Fibroblast of gingiva (primary cell): Measurements from ENCODE around the gene OR2T5.
"Not testable (repeated sequence)": the region's sequence is repeated elsewhere in the genome, so short reads cannot be mapped to it uniquely, and the experiment has no call there.

ENCODE experiments used
- DNase-seq: peaks from one replicate; pipeline ENCODE4 v3.0.0-alpha.2; 2011; ENCODE audit warnings: low read depth

OR2T5 gene

GRCh38 chr1:248500305-248501035, 12.1 kb downstream of the OR2T5 start:
- DNase-seq: not testable (repeated sequence)

DNA sequence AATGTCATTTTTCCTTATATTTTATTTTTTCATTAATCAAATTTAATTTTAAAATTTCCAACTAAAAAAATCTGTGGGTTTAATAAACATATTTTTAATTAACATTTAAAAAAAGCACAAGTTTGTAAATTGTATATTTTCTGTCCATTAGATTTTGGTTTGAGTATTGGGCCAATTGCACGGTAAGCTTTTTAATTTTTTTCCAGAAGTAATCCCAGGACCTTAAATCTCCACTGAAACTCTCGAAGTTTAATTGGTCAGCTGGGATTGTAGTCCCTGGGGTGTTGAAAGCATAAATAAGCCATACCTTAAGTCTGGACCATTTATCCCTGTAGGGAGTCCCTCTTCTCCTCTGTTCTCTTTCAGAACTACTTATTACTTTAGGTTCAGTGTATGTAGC, 19.4 kb downstream of the OR2T5 start, which contains the start of gene OR2G6:
OR2G6 (plus strand) TSS at position 301 of the 400 bp plus-strand sequence. CDS start 13,574 bp downstream, outside the sequence.
- not testable (repeated sequence) for DNase-seq

- not testable (repeated sequence) for DNase-seq
Observed at GRCh38 chr1:248510217-248510616, 21.8 kb downstream of the OR2T5 start.

DNA sequence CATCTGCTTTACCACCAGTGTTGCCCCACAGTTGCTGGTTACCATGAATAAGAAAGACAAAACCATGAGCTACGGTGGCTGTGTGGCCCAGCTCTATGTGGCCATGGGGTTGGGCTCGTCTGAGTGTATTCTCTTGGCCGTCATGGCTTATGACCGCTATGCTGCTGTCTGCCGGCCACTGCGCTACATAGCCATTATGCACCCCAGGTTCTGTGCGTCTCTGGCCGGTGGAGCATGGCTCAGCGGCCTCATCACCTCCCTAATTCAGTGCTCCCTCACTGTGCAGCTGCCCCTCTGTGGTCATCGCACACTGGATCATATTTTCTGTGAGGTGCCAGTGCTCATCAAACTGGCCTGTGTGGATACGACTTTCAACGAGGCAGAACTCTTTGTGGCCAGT, 33.5 kb downstream of the OR2T5 start:
- no peak for DNase-seq

GRCh38 chr1:248537449-248537848, 49.1 kb downstream of the OR2T5 start:
- DNase-seq: not testable (repeated sequence)
